ENCODE data around the gene CLBA1.
"Not testable (repeated sequence)": the region's sequence is repeated elsewhere in the genome, so short reads cannot be mapped to it uniquely, and the experiment has no call there.

CLBA1 gene

GRCh38 chr14:105022276-105022670 is 36.7 kb downstream of the CLBA1 start:
- DNase-seq (ENCODE audit: low read depth in 2 of 2), result no peak

DNA sequence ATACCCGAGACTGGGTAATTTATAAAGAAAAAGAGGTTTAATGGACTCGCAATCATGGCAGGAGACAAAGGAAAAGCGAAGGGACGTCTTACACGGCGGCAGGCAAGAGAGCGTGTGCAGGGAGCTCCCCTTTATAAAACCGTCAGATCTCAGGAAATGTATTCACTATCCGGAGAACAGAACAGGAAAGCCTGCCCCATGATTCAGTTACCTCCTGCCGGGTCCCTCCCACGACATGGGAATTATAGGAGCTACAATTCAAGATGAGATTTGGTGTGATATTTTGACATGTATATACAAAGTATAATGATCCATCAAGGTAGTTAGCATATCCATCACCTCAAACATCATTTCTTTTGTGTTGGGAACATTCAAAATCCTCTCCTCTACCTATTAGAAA is 37.6 kb downstream of the CLBA1 start:
- DNase-seq (ENCODE audit: low read depth in 2 of 2), result no peak

DNA sequence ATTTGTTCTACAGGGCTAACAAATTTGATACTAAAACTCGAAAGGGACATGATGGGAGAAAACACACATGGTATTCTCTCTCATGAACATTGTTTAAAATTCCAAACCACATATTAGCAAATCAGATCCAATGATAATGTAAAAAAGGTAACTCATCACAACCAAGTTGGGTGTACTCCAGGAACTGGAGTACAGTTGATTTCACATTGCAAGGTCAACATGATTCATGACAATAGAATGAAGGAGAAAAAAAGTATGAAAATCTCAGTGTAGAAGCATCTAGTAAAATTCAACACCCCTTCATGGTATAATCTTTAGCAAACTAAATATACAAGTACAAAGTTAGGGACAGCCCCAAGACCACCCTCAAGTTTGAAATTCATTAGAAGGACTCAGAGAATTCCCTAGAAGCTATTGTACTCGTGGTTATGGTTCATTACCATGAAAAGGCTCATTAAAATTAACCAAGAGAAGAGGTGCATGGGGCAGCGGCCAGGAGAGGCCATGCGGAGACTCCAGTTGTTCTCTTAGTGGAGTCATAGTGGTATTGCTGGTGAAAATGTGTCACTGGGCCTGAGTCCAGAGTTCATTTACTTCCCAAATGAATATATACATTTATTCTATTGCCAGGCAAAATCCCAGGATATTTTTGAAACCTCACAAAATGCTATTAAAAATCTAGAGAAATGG is 38.3 kb downstream of the CLBA1 start:
- no peak for DNase-seq (ENCODE audit: low read depth in 2 of 2)

- no peak for DNase-seq (ENCODE audit: low read depth in 2 of 2)
These were observed 39.8 kb downstream of the CLBA1 start for GRCh38 chr14:105025429-105025828.

DNA sequence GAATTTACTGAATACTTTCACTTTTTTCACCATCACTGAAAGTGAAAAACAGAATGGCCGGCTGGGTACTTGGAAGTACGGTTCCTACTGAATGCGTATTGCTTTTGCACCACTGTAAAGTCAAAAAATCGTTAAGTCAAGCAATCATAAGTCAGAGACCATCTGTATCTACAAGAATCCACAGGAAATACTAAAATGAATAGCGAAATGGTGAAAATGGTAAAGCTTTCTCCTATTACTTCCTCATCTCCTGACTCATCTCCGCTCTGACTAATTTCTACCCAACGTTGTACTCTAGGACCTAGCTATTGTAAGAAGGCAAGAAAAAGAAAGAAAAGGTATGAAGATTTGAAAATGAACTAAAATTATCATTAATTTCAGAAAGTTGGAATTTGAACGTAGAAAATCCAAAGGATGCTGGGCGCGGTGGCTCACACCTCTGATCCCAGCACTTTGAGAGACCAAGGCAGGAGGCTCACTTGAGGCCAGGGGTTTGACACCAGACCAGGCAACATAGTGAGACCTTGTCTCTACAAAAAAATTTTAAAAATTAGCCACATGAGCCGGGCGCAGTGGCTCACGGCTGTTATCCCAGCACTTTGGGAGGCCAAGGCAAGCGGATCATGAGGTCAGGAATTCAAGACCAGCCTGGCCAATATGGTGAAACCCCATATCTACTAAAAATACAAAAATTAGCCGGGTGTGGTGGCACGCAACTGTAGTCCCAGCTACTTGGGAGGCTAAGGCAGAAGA is 40.6 kb downstream of the CLBA1 start:
- no peak for DNase-seq (ENCODE audit: low read depth in 2 of 2)

DNA sequence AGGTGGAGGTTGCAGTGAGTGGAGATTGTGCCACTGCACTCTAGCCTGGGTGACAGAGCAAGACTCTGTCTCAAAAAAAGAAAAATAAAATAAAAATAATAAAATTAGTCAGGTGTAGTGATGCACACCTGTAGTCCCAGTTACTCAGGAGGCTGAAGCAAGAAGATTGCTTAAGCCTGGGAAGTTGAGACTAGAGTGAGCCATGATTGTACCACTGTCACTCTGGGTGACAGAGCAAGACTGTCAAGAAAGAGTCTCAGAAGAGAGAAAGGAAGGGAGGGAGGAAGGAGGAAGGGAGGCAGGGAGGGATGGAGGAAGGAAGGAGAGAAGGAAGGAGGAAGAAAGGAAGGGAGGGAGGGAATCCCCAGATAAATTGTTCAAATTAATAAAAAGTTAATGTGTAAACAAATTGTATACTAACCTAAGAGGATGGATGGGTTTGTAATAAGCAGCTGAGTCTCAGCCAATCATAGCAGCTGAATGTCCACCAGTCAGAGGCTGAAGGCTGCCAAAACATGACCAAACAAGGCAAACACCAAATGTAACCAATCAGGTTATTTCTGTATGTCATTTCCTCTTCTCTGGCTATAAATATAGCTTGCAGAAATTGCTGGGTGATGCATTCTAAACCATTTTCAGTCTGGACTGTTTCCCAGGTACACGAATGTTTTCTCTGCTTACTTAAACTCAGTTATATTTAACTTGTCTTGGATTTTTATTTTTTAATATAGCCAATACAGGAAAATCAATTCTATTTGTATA is 41.4 kb downstream of the CLBA1 start:
- no peak for DNase-seq (ENCODE audit: low read depth in 2 of 2)

- not testable (repeated sequence) for DNase-seq (ENCODE audit: low read depth in 2 of 2)
These were observed 42.1 kb downstream of the CLBA1 start for GRCh38 chr14:105027718-105028117.

DNA sequence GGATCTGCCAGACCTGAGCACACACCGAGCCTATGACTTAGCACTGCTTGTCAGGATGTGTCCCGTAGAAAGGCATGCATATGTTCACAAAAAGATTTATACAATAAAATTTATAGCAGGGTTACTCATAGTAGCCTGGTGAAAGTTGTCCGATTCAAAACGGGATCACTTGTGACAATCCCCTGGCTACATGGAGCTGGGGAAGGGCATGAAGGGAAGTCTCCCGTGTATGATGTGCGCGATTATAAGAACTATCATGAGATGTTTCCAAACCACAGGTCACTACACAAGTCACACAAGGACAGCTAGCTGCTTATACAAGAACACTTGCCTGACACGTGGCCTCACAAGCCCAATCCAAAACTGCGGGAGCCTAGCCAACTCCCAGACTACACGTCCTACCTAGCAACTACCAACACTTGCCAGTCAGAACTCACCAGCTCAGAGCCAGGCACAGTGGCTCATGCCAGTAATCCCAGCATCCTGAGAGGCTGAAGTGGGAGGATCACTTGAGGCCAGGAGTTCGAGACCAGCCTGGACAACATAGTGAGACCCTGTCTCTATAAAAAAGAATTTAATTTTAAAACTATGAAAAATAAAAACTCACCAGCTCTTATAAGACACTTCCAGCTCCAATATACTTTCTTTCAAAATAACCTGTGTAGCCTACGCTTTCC is 42.8 kb downstream of the CLBA1 start:
- DNase-seq (ENCODE audit: low read depth in 2 of 2), result no peak

DNA sequence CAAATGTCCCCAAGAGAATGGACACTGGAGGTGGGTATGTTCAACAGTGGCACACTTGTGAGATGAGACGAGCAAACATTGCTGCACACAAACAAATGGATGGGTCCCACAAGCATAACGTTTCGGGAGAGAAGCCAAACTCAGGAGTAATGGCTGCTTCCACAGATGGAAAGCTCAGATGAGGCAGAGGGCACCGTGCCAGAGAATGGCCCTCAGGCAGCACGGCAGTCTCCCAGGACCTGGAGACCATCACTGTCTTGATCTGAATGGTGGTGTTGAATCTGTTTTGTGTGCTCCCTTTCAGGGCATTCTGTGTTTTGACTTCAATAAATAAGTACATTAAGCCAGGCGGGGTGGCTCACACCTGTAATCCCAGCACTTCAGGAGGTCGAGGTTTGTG is 43.8 kb downstream of the CLBA1 start:
- no peak for DNase-seq (ENCODE audit: low read depth in 2 of 2)

GRCh38 chr14:105030194-105030593 is 44.6 kb downstream of the CLBA1 start:
- no peak for DNase-seq (ENCODE audit: low read depth in 2 of 2)

DNA sequence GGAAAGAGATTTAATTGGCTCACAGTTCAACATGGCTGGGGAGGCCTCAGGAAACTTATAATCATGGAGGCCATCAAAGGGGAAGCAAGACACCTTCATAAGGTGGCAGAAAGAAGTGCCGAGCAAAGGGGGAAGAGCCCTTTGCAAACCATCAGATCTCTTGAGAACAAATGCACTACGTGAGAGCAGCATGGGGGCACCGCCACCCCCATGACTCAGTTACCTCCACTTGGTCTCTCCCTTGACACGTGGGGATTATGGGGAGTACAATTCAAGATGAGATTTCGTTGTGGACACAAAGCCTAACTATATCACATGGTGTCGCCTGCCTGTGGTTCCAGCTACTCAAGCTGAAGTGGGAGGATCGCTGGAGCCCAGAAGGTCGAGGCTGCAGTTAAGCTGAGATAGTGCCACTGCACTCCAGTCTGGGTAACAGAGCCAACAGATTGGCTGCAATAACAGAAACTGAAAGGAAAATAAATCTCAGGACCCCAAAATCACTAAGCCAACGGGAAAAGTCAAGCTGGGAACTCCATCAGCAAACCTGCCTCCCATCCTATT is 45.3 kb downstream of the CLBA1 start:
- DNase-seq (ENCODE audit: low read depth in 2 of 2), result no peak

GRCh38 chr14:105032451-105032901 is 46.9 kb downstream of the CLBA1 start:
- not testable (repeated sequence) for DNase-seq (ENCODE audit: low read depth in 2 of 2)

DNA sequence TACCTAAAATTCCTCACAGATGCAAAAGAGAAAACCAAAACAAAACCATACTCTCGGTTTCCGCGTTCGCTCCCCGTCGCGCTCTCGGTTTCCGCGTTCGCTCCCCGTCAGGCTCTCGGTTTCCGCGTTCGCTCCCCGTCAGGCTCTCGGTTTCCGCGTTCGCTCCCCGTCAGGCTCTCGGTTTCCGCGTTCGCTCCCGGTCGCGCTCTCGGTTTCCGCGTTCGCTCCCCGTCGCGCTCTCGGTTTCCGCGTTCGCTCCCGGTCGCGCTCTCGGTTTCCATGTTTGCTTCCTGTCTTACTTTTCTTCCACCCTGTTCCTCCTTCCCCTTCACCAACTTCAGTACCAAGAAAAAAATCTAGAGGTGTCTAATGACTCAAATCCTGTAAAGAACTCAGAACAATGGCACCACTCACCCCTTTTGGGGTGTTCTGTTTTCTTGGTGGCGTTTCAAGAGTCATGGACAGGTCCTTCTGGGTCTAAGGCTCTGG is 47.9 kb downstream of the CLBA1 start:
- not testable (repeated sequence) for DNase-seq (ENCODE audit: low read depth in 2 of 2)

GRCh38 chr14:105034315-105035039 is 48.9 kb downstream of the CLBA1 start:
- no peak for DNase-seq (ENCODE audit: low read depth in 2 of 2)

GRCh38 chr14:105035616-105036015 is 50.0 kb downstream of the CLBA1 start:
- DNase-seq (ENCODE audit: low read depth in 2 of 2), result not testable (repeated sequence)

DNA sequence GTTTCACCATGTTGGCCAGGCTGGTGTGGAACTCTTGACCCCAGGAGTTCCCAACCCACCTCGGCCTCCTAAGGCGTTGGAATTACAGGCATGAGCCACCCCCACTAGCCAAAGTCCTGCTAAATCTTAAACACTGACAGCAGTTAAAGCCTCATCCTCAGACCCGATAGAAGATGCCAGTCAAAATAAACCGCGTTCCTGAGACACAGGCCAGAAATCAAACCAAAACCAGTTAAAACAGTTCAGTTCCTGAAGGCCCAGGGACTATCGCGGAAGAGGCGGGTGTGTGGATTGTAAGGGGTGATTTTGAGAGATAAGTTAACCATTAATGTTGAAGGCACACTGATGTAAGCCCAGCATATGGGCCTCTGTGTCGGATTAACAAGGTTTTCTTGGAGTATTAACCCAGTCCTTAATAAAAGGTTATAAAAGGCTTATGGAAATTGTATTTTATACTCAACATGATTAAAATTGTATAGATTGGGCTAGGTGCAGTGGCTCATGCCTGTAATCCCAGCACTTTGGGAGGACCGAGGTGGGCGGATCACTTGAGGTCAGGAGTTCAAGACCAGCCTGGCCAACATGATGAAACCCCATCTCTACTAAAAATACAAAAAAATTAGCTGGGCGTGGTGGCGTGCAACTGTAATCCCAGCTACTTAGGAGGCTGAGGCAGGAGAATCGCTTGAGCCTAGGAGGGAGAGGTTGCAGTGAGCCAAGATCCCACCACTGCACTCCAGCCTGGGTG is 54.0 kb downstream of the CLBA1 start:
- no peak for DNase-seq (ENCODE audit: low read depth in 2 of 2)

GRCh38 chr14:105041841-105042765 is 56.5 kb downstream of the CLBA1 start:
- no peak for DNase-seq (ENCODE audit: low read depth in 2 of 2)

GRCh38 chr14:105042813-105043212 is 57.2 kb downstream of the CLBA1 start:
- no peak for DNase-seq (ENCODE audit: low read depth in 2 of 2)

GRCh38 chr14:105043641-105044040 is 58.1 kb downstream of the CLBA1 start:
- no peak for DNase-seq (ENCODE audit: low read depth in 2 of 2)
